ENCODE results near the gene NRG2.

- TF ChIP-seq ZBTB33 (IDR thresholded peaks at IDR 0.05; ENCODE audit: extremely low read depth, insufficient replicate concordance, low read length) (no peak), CTCF (IDR thresholded peaks at IDR 0.05 in 2 of 3, conservative IDR thresholded peaks at IDR 0.05 in 1 of 3; ENCODE audit: borderline replicate concordance in 1 of 3, insufficient read depth in 1 of 3, low read depth in 2 of 3, low read length in 2 of 3) (no peak), FOSL1 (IDR thresholded peaks at IDR 0.05; ENCODE audit: low read depth) (no peak), EZH2 (IDR thresholded peaks at IDR 0.05) (no peak), RAD21 (IDR thresholded peaks at IDR 0.05; ENCODE audit: low read depth) (no peak), CBX3 (IDR thresholded peaks at IDR 0.05; ENCODE audit: low read depth) (no peak), POLR2A (IDR thresholded peaks at IDR 0.05; ENCODE audit: borderline replicate concordance, extremely low read depth, insufficient read depth, insufficient read length) (no peak), YY1 (IDR thresholded peaks at IDR 0.05; ENCODE audit: extremely low read depth, insufficient replicate concordance, low read depth, low read length) (no peak)
Measured at GRCh38 chr5:139814704-139815280, 228.3 kb downstream of the NRG2 start.
